Measurements from ENCODE around the gene NRXN3. TPM values are rescaled to one million over a fixed set of nuclear protein-coding genes. Genes with fewer than 3 reads are reported as not detected.

NRXN3 gene
- total RNA-seq, 2 experiments from 2014 or later: not detected

DNA sequence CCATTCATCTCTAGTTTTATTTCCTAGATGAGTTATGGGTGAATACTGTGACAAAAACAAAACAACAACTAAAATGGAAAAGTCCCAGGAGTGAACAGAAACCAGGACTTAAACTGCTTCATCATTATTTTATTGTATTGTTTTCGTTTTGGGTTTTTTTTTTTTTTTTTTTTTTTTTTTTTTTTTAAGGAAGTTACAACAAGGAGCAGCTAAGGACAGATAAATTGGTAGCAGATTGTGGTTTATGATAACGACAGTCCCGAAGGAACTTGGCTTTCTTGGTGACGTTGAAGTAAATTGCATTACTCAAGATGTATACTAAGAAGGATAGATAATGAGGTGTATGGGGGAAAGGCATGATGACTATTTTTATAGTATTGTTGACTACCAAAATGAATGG is 866.3 kb downstream of the NRXN3 start:
- peaks cover 11% of the 10 kb centered on the region for H3K9me3 Mint-ChIP-seq
- H3K4me3 Mint-ChIP-seq: no peak overlapping the region
- H3K27ac Mint-ChIP-seq: no peak overlapping the region
- no peak for DNase-seq
- intact Hi-C loops (cut with micrococcal nuclease): no loop called here
- H3K4me1 Mint-ChIP-seq (ENCODE audit: low read depth): no peaks in the 10 kb centered on the region
- H3K27me3 Mint-ChIP-seq: peaks cover 4% of the 10 kb centered on the region
- ChIA-PET POLR2A (no interaction called here), CTCF (no interaction called here)
- H3K36me3 Mint-ChIP-seq: no peaks in the 10 kb centered on the region

DNA sequence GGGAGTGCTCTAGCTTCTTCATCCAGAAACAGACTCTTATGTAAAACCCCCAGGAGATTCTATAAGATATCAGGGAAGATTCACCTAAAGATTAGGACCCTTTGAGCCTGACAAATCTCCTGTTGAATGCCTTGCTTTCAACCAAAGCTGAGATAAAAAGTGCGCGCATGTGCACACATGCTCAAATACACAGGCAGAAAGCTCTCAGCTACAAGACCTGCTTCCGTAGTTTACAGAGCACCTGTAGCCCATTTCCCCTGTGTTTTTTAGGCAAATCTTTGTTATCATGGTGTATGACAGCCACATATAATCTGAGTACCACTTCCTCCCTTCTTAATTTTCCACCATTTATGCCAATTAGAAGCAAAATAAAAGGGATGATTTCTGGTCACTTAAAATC is 866.9 kb downstream of the NRXN3 start:
- Mint-ChIP-seq H3K27me3 (peaks cover 4% of the 10 kb centered on the region), H3K4me1 (ENCODE audit: low read depth) (no peaks in the 10 kb centered on the region), H3K9me3 (peaks cover 11% of the 10 kb centered on the region), H3K4me3 (no peak overlapping the region), H3K27ac (no peak overlapping the region), H3K36me3 (no peaks in the 10 kb centered on the region)
- intact Hi-C loops (cut with micrococcal nuclease): no loop called here
- ChIA-PET POLR2A (no interaction called here), CTCF (no interaction called here)
- DNase-seq: no peak

DNA sequence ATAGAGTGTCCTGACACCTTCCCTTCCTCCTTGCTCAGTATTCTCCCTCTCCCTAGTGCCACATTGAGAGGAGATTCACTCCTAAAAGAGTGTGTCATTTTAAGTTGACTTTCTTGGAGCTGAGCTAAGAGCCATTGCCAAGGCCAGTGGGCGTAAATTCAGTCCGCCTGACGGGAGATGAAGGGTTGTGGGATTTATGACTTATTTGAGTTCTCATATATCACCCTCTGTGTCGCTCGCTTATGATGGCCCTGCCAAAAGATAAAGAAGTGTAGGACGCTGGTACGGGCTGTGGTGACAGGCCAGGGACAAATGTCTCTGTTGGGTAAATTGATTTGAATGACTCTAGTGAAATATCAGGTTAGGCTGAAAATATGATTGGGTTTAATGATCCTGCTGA is 867.4 kb downstream of the NRXN3 start:
- intact Hi-C loops (cut with micrococcal nuclease): no loop called here
- ChIA-PET CTCF (no interaction called here), POLR2A (no interaction called here)
- Mint-ChIP-seq H3K36me3 (no peaks in the 10 kb centered on the region), H3K4me3 (no peak overlapping the region), H3K27ac (no peak overlapping the region), H3K4me1 (ENCODE audit: low read depth) (no peaks in the 10 kb centered on the region), H3K27me3 (peaks cover 4% of the 10 kb centered on the region), H3K9me3 (peaks cover 11% of the 10 kb centered on the region)
- no peak for DNase-seq

DNA sequence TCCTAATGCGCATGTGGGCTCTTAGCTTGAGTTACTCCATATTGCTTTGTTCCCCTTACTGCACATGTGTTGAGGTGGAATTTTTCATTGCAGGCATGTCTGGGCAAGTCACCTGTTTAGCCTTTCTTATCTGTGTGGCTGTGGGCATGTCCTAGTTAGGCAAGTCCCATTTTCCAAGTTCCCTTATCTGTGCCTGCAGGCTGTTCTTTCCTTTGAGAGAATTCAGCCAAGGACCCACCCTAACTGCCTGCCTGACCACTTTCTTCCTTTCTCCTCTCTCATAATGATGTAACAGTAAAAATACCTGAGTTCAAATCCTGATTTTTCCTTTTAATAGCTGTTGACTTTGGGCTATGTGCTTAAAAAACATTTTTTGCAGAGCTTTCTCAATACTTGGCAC is 870.6 kb downstream of the NRXN3 start:
- Mint-ChIP-seq H3K4me1 (ENCODE audit: low read depth) (no peaks in the 10 kb centered on the region), H3K9me3 (peaks cover 11% of the 10 kb centered on the region), H3K4me3 (no peak overlapping the region), H3K36me3 (no peaks in the 10 kb centered on the region), H3K27ac (no peak overlapping the region), H3K27me3 (peaks cover 4% of the 10 kb centered on the region)
- ChIA-PET CTCF (no interaction called here), POLR2A (no interaction called here)
- no peak for DNase-seq
- intact Hi-C loops (cut with micrococcal nuclease): no loop called here

GRCh38 chr14:79043194-79043889 is 873.2 kb downstream of the NRXN3 start:
- Mint-ChIP-seq H3K4me1 (ENCODE audit: low read depth) (no peaks in the 10 kb centered on the region), H3K4me3 (no peak overlapping the region), H3K36me3 (no peaks in the 10 kb centered on the region), H3K27me3 (no peaks in the 10 kb centered on the region), H3K27ac (no peak overlapping the region), H3K9me3 (peaks cover 11% of the 10 kb centered on the region)
- POLR2A ChIA-PET: no interaction called here
- DNase-seq: no peak
- CTCF ChIA-PET: no interaction called here
- intact Hi-C loops (cut with micrococcal nuclease): no loop called here

DNA sequence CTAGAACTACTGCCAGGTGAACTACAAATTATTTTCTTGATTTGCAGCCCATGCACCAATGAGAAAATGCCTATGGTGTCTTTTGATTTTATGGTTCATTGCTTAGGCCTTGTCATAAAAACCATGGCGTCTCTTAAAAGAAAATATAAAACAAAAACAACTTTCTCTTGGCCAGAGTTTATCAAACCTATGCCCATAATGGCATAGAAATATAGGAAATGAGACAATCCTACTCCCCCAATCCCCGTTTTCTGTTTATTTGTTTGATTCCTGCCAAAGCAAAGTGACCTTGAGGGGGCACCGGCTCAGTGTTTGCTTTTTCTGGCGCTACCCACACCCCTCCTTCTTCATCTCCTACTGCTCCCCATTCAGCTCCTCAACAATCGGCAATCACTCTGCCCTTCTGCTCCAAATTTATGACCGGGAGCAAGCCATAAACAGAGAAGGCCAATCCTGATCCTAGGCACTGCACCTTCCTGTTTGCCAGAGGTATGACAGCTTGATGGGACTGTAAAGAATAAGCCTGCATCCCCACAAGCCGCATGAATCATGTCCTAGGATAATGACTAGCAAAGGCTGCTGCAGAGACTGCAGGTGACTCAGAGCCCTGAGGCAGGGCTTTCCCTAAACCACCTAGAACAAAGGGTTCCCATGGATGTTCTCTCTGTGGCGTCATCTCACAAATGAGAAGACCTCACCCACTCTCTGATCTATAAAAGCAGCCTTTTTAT is 874.9 kb downstream of the NRXN3 start:
- no peak for DNase-seq
- H3K4me3 Mint-ChIP-seq: no peak overlapping the region
- ChIA-PET POLR2A (no interaction called here), CTCF (no interaction called here)
- H3K27me3 Mint-ChIP-seq: no peaks in the 10 kb centered on the region
- H3K27ac Mint-ChIP-seq: no peak overlapping the region
- H3K9me3 Mint-ChIP-seq: peaks cover 9% of the 10 kb centered on the region
- intact Hi-C loops (cut with micrococcal nuclease): no loop called here
- no peaks in the 10 kb centered on the region for H3K4me1 Mint-ChIP-seq (ENCODE audit: low read depth)
- no peaks in the 10 kb centered on the region for H3K36me3 Mint-ChIP-seq

- POLR2A ChIA-PET: no interaction called here
- Mint-ChIP-seq H3K4me1 (ENCODE audit: low read depth) (no peaks in the 10 kb centered on the region), H3K27me3 (no peaks in the 10 kb centered on the region), H3K9me3 (no peaks in the 10 kb centered on the region), H3K27ac (no peak overlapping the region), H3K36me3 (no peaks in the 10 kb centered on the region), H3K4me3 (no peak overlapping the region)
- intact Hi-C loops (cut with micrococcal nuclease): no loop called here
- DNase-seq: no peak
- CTCF ChIA-PET: no interaction called here
Observed at GRCh38 chr14:79050787-79051727, 880.9 kb downstream of the NRXN3 start.

DNA sequence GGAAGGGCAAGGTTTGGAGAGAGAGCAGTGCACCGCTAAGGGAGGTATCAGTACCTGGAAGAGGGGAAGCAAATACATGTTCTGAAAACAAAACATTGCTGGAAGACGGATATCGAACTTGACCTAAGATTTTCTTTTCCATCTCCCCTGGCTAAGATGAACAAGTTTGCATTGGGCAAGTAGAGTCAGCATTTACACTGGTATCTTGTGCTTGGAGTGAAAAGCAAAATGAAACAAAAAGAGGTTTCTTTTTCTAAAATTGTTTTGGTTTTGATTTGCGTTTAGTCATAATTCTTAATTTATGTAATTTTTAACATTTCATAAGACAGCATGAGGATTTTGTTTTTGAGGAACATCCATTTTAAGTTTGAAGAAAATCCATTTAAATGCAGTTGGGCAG is 881.6 kb downstream of the NRXN3 start:
- no peak for DNase-seq
- CTCF ChIA-PET: no interaction called here
- H3K9me3 Mint-ChIP-seq: no peaks in the 10 kb centered on the region
- POLR2A ChIA-PET: no interaction called here
- intact Hi-C loops (cut with micrococcal nuclease): no loop called here
- no peaks in the 10 kb centered on the region for H3K27me3 Mint-ChIP-seq
- no peak overlapping the region for H3K4me3 Mint-ChIP-seq
- no peaks in the 10 kb centered on the region for H3K4me1 Mint-ChIP-seq (ENCODE audit: low read depth)
- no peaks in the 10 kb centered on the region for H3K36me3 Mint-ChIP-seq
- H3K27ac Mint-ChIP-seq: no peak overlapping the region

GRCh38 chr14:79056879-79057278 is 886.7 kb downstream of the NRXN3 start:
- CTCF ChIA-PET: no interaction called here
- no peaks in the 10 kb centered on the region for H3K36me3 Mint-ChIP-seq

DNA sequence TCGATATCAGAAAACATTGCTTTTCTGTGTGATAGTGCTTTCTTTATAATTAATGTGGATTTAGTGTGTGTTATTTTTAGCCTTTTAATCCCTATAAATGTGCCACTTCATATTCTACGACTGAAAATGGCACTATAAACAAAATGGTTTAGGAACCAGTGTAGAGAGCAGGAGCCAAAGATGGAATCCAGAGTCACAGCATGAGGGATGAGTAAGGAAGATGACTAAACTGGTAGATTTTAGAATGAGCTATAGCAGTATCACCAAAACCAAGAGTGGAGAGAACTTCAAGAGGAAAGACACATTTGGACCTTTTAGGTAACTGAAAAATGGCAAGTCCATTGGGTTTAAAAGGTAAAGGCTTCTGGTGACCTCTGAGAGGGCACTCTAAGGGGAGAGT is 887.2 kb downstream of the NRXN3 start:
- Mint-ChIP-seq H3K27ac (no peak overlapping the region), H3K36me3 (no peaks in the 10 kb centered on the region), H3K4me1 (ENCODE audit: low read depth) (no peaks in the 10 kb centered on the region), H3K4me3 (no peak overlapping the region), H3K27me3 (no peaks in the 10 kb centered on the region), H3K9me3 (no peaks in the 10 kb centered on the region)
- CTCF ChIA-PET: no interaction called here
- intact Hi-C loops (cut with micrococcal nuclease): no loop called here
- POLR2A ChIA-PET: no interaction called here
- DNase-seq: no peak

More at GRCh38 chr14:79056879-79057278, 886.7 kb downstream of the NRXN3 start:
- Mint-ChIP-seq H3K27me3 (no peaks in the 10 kb centered on the region), H3K9me3 (no peaks in the 10 kb centered on the region), H3K4me1 (ENCODE audit: low read depth) (no peaks in the 10 kb centered on the region), H3K4me3 (no peak overlapping the region), H3K27ac (no peak overlapping the region)
- intact Hi-C loops (cut with micrococcal nuclease): no loop called here
- POLR2A ChIA-PET: no interaction called here
- DNase-seq: no peak

DNA sequence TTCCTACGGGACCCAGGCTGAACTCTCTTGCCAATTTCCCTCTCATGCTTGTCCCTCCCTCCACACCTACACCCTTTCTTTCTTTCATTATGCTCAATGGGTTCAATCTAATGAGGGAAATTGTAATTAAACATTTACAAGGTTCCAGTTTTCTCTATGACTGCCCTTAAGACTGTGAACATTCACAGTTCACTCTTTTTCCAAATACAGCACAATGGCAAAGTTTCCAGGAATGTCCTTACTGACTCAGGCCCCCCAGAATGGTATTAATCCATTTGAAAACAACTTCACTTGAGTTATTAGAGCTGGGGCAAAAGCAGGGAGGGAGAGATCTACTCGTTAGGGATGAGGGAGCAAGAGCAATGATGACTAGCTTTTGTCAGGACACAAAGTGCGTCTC is 892.1 kb downstream of the NRXN3 start:
- no peaks in the 10 kb centered on the region for H3K9me3 Mint-ChIP-seq
- no peaks in the 10 kb centered on the region for H3K36me3 Mint-ChIP-seq
- no peak for DNase-seq
- no peaks in the 10 kb centered on the region for H3K27me3 Mint-ChIP-seq
- ChIA-PET POLR2A (no interaction called here), CTCF (no interaction called here)
- no peak overlapping the region for H3K4me3 Mint-ChIP-seq
- H3K4me1 Mint-ChIP-seq (ENCODE audit: low read depth): no peaks in the 10 kb centered on the region
- intact Hi-C loops (cut with micrococcal nuclease): no loop called here
- no peak overlapping the region for H3K27ac Mint-ChIP-seq

GRCh38 chr14:79064214-79064613 is 894.0 kb downstream of the NRXN3 start:
- no peaks in the 10 kb centered on the region for H3K36me3 Mint-ChIP-seq
- H3K4me1 Mint-ChIP-seq (ENCODE audit: low read depth): no peaks in the 10 kb centered on the region
- POLR2A ChIA-PET: no interaction called here
- intact Hi-C loops (cut with micrococcal nuclease): no loop called here
- H3K4me3 Mint-ChIP-seq: no peak overlapping the region
- no peak for DNase-seq
- CTCF ChIA-PET: no interaction called here
- no peaks in the 10 kb centered on the region for H3K27me3 Mint-ChIP-seq
- H3K9me3 Mint-ChIP-seq: no peaks in the 10 kb centered on the region
- no peak overlapping the region for H3K27ac Mint-ChIP-seq

Measured in activated CD4-positive, alpha-beta memory T cell treated with anti-CD3 and anti-CD28 coated beads for 36 hours (primary cell).